Subcutaneous adipose tissue (tissue), 4 donors: ENCODE data around the gene SH3RF2. TPM values are rescaled to one million over a fixed set of nuclear protein-coding genes. Genes with fewer than 3 reads are reported as not detected.

Experiments used
- CTCF ChIP-seq: fragments of 450-650 bp; IDR thresholded peaks from one replicate; pipeline ENCODE4 v1.5.1; 2016; ENCODE audit warnings: low read depth, mild to moderate bottlenecking, control low read depth, antibody characterized with exemption, moderate library complexity
- total RNA-seq, 4 donors: library from RNA; depleted of rRNA; stranded (reverse); fragments of >200 nt; gene quantifications; one replicate each; pipeline ENCODE4 v1.1.0, GENCODE V29; 2016

Gene SH3RF2
- total RNA-seq, 4 donors from 2014 or later, result 0.33 to 5.3 (median 3.0) TPM

- TF ChIP-seq CTCF, result no peak
Observed at GRCh38 chr5:145980718-145981117, 44.3 kb downstream of the SH3RF2 start.

GRCh38 chr5:145981589-145982571 is 45.5 kb downstream of the SH3RF2 start:
- TF ChIP-seq CTCF, result no peak

- TF ChIP-seq CTCF, result no peak
Observed at GRCh38 chr5:145982572-145983318, 46.4 kb downstream of the SH3RF2 start.

- no peak for TF ChIP-seq CTCF
Observed at GRCh38 chr5:145983446-145983845, 47.1 kb downstream of the SH3RF2 start.

GRCh38 chr5:145984072-145984471 is 47.7 kb downstream of the SH3RF2 start:
- no peak for TF ChIP-seq CTCF

- TF ChIP-seq CTCF, result no peak
Observed at GRCh38 chr5:145987856-145988255, 51.5 kb downstream of the SH3RF2 start.

GRCh38 chr5:145988993-145989392 is 52.6 kb downstream of the SH3RF2 start:
- no peak for TF ChIP-seq CTCF
